Neuronal stem cell (in vitro differentiated cells): Measurements from ENCODE around the gene ALG13.

Source experiments
- DNase-seq: peaks from one replicate; pipeline ENCODE4 v3.0.0-alpha.2; 2013; ENCODE audit warnings: low spot score
- H2AFZ ChIP-seq: one replicate; pipeline ENCODE4 v1.6.1; 2013; ENCODE audit warnings: mild to moderate bottlenecking, low read length, inconsistent platforms
- H2AK5ac ChIP-seq: 2 replicates; pipeline ENCODE4 v1.6.1; 2013; ENCODE audit warnings: low read depth, mild to moderate bottlenecking, inconsistent platforms, low read length, moderate library complexity, mixed read lengths
- H2BK120ac ChIP-seq: 2 replicates; pipeline ENCODE4 v1.6.1; 2013; ENCODE audit warnings: low read depth, mild to moderate bottlenecking, inconsistent platforms, low read length, moderate library complexity, mixed read lengths
- H2BK12ac ChIP-seq: one replicate; pipeline ENCODE4 v1.6.1; 2013; ENCODE audit warnings: low read length, inconsistent platforms
- H2BK15ac ChIP-seq: 2 replicates; pipeline ENCODE4 v1.6.1; 2013; ENCODE audit warnings: mild to moderate bottlenecking, low read length, inconsistent platforms, mixed read lengths
- H2BK5ac ChIP-seq: one replicate; pipeline ENCODE4 v1.6.1; 2013; ENCODE audit warnings: inconsistent platforms, mild to moderate bottlenecking, low read length, moderate library complexity
- H3K14ac ChIP-seq: one replicate; pipeline ENCODE4 v1.6.1; 2013; ENCODE audit warnings: low read length, inconsistent platforms
- H3K18ac ChIP-seq: 2 replicates; pipeline ENCODE4 v1.6.1; 2013; ENCODE audit warnings: low read length, inconsistent platforms
- H3K23ac ChIP-seq: 2 replicates; pipeline ENCODE4 v1.6.1; 2013; ENCODE audit warnings: low read depth, mild to moderate bottlenecking, mixed read lengths, low read length, inconsistent platforms; ENCODE audit not compliant: poor library complexity
- H3K27ac ChIP-seq: replicated peaks from 3 replicates; pipeline ENCODE4 v1.5.1; 2013; ENCODE audit warnings: low read length, inconsistent platforms
- H3K27me3 ChIP-seq, 3 experiments: 2 replicates each; pipeline ENCODE4 v1.6.1; 2013; ENCODE audit warnings: low read length in 3 of 3, mild to moderate bottlenecking in 2 of 3, inconsistent platforms in 1 of 3, low read depth in 1 of 3, mixed read lengths in 1 of 3, moderate library complexity in 1 of 3; ENCODE audit not compliant: control insufficient read depth in 3 of 3, insufficient read depth in 3 of 3
- H3K36me3 ChIP-seq, 2 donors: replicated peaks in 1 of 2; 2 replicates each; pipeline ENCODE4 v1.6.1; 2013; ENCODE audit warnings: low read length in 2 of 2; ENCODE audit not compliant: control insufficient read depth in 2 of 2, insufficient read depth in 2 of 2
- H3K4ac ChIP-seq: 2 replicates; pipeline ENCODE4 v1.6.1; 2013; ENCODE audit warnings: inconsistent platforms, mild to moderate bottlenecking, low read length, moderate library complexity
- H3K4me1 ChIP-seq, 2 donors: 1 replicate in 1 of 2; 2 replicates in 1 of 2; pipeline ENCODE4 v1.6.1; 2013; ENCODE audit warnings: low read length in 2 of 2, low read depth in 1 of 2; ENCODE audit not compliant: control insufficient read depth in 2 of 2, insufficient read depth in 1 of 2
- H3K4me2 ChIP-seq: one replicate; pipeline ENCODE4 v1.6.1; 2013; ENCODE audit warnings: mild to moderate bottlenecking, low read length, inconsistent platforms; ENCODE audit not compliant: insufficient read depth, poor library complexity, severe bottlenecking
- H3K4me3 ChIP-seq, 2 donors: 2 replicates each; pipeline ENCODE4 v1.5.1; 2013; ENCODE audit warnings: low read length in 2 of 2, mild to moderate bottlenecking in 2 of 2, inconsistent platforms in 1 of 2, moderate library complexity in 1 of 2
- H3K79me1 ChIP-seq: one replicate; pipeline ENCODE4 v1.6.1; 2013; ENCODE audit warnings: low read depth, mild to moderate bottlenecking, inconsistent platforms, low read length, moderate library complexity
- H3K9ac ChIP-seq: one replicate; pipeline ENCODE4 v1.6.1; 2013; ENCODE audit warnings: mild to moderate bottlenecking, low read depth, low read length, inconsistent platforms; ENCODE audit not compliant: poor library complexity
- H3K9me3 ChIP-seq, 2 donors: replicated peaks in 1 of 2; 2 replicates each; pipeline versions ENCODE3 to v1.6.1; 2013; ENCODE audit warnings: low read length in 2 of 2, mild to moderate bottlenecking in 2 of 2, inconsistent platforms in 1 of 2, low read depth in 1 of 2, mixed read lengths in 1 of 2, moderate library complexity in 1 of 2; ENCODE audit not compliant: control insufficient read depth in 2 of 2, insufficient read depth in 1 of 2
- H4K8ac ChIP-seq: one replicate; pipeline ENCODE4 v1.6.1; 2013; ENCODE audit warnings: low read depth, mild to moderate bottlenecking, inconsistent platforms, low read length, moderate library complexity
- H4K91ac ChIP-seq: one replicate; pipeline ENCODE4 v1.6.1; 2013; ENCODE audit warnings: low read length, low read depth, mild to moderate bottlenecking, inconsistent platforms; ENCODE audit not compliant: poor library complexity
- WGBS, 2 donors: extraction: QIAGEN DNeasy Blood & Tissue Kit; methylation state at CpG; one replicate each; pipeline ENCODE4 v1.1.7; 2013; ENCODE audit warnings: missing lambda C conversion rate in 2 of 2, mixed read lengths in 1 of 2; ENCODE audit not compliant: insufficient read length in 2 of 2, insufficient replicate concordance in 1 of 2; ENCODE audit errors: extremely low coverage in 2 of 2; 5-methylcytosine and 5-hydroxymethylcytosine counted together

The ALG13 gene

DNA sequence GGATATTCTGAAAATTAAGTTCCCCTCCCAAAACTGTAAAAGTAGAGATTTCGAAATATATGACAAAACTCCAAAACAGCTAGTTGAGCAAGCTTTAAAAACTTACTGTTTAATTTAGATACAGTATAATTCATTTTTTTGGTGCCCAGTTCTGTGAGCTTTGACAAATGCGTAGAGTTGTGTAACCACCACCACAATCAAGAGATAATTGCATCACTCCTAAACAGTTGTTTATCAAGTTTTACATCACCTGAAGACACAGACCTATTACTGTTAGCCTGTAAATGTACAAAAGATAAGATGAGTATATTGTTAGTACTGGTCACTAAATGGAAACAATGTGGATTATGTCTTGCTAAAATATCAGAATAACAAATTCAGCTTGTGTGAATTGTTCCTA, 62.3 kb downstream of the ALG13 start:
- Histone ChIP-seq H3K23ac (no peak overlapping the region), H3K18ac (no peak overlapping the region), H3K4me3 (no peak overlapping the region), H4K8ac (no peak overlapping the region), H2AK5ac (no peak overlapping the region), H3K14ac (no peak overlapping the region), H2BK12ac (no peak overlapping the region), H3K79me1 (no peaks in the 10 kb centered on the region), H2BK15ac (no peak overlapping the region), H3K4me2 (no peak overlapping the region), H3K36me3 (peaks cover 0 to 40% of the 10 kb centered on the region in 2 donors), H3K27ac (no peak overlapping the region), H4K91ac (no peak overlapping the region), H3K4me1 (no peaks in the 10 kb centered on the region), H2BK120ac (no peak overlapping the region), H3K9ac (no peak overlapping the region), H3K27me3 (peaks cover 0 to 3% (median 0%) of the 10 kb centered on the region in 3 experiments), H3K9me3 (no peaks in the 10 kb centered on the region), H2AFZ (no peak overlapping the region), H2BK5ac (no peak overlapping the region), H3K4ac (no peak overlapping the region)
- WGBS, 2 donors = no CpG with 5 or more reads among the region's 2 CpGs
- no peak for DNase-seq

DNA sequence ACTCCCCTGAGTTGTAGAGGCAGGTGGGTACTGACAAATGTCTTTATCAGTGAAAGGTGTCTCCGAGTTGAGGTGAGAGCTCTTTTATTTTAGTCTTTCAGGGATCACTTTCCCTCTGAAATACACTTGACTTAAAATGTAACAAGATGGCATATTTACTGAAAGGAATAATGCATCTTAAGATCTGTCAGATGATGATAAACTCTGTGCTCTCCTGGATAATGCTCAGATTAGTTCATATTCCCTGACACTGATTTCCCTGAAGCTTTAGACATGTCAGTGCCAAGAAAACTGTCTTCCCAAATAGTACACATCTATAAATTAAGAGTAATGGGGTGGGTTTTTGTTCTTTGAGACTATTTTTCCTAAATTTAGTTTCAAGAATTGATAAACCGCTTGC, 75.5 kb downstream of the ALG13 start:
- no peak overlapping the region for H3K23ac ChIP-seq
- no peak overlapping the region for H4K91ac ChIP-seq
- H2AK5ac ChIP-seq = no peak overlapping the region
- no peak overlapping the region for H2BK5ac ChIP-seq
- no peak for DNase-seq
- H3K9ac ChIP-seq = no peak overlapping the region
- WGBS, 2 donors = no CpG with 5 or more reads among the region's 2 CpGs
- no peaks in the 10 kb centered on the region for H3K4me1 ChIP-seq
- H3K79me1 ChIP-seq = no peaks in the 10 kb centered on the region
- no peak overlapping the region for H2BK12ac ChIP-seq
- no peaks in the 10 kb centered on the region for H3K27me3 ChIP-seq
- no peak overlapping the region for H4K8ac ChIP-seq
- H2BK15ac ChIP-seq = no peak overlapping the region
- peaks cover 0 to 15% of the 10 kb centered on the region in 2 donors for H3K36me3 ChIP-seq
- no peak overlapping the region for H3K4ac ChIP-seq
- H3K27ac ChIP-seq = no peak overlapping the region
- no peak overlapping the region for H2AFZ ChIP-seq
- H3K4me2 ChIP-seq = no peak overlapping the region
- no peak overlapping the region for H3K18ac ChIP-seq
- H3K14ac ChIP-seq = no peak overlapping the region
- H3K4me3 ChIP-seq = no peak overlapping the region
- H2BK120ac ChIP-seq = no peak overlapping the region
- no peaks in the 10 kb centered on the region for H3K9me3 ChIP-seq

DNA sequence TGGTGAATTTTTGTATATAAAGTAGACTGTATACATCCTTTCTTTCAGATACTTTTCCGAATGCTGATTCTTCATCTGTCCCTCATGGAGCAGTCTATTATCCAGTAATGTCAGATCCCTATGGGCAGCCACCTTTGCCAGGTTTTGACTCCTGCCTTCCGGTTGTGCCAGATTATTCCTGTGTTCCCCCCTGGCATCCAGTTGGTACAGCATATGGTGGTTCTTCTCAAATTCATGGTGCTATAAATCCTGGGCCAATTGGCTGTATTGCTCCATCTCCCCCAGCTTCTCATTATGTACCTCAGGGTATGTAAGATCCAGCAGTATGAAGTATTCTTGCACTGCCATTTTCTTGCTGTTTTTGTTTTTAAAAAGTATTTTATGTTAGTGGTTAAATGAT, 78.7 kb downstream of the ALG13 start:
- no peak overlapping the region for H2BK12ac ChIP-seq
- H3K4me2 ChIP-seq = no peak overlapping the region
- no peak overlapping the region for H2BK15ac ChIP-seq
- H3K27ac ChIP-seq = no peak overlapping the region
- H2AFZ ChIP-seq = no peak overlapping the region
- H3K14ac ChIP-seq = no peak overlapping the region
- H3K36me3 ChIP-seq = peaks cover 0 to 7% of the 10 kb centered on the region in 2 donors
- no peaks in the 10 kb centered on the region for H3K4me1 ChIP-seq
- H3K79me1 ChIP-seq = no peaks in the 10 kb centered on the region
- no peak overlapping the region for H3K18ac ChIP-seq
- H3K9me3 ChIP-seq = no peaks in the 10 kb centered on the region
- H3K4ac ChIP-seq = no peak overlapping the region
- H3K27me3 ChIP-seq = no peaks in the 10 kb centered on the region
- no peak overlapping the region for H3K23ac ChIP-seq
- H2BK5ac ChIP-seq = no peak overlapping the region
- H4K8ac ChIP-seq = no peak overlapping the region
- H3K4me3 ChIP-seq = no peak overlapping the region
- no peak for DNase-seq
- no peak overlapping the region for H2BK120ac ChIP-seq
- WGBS, 2 donors = no CpG with 5 or more reads among the region's 2 CpGs
- H3K9ac ChIP-seq = no peak overlapping the region
- H2AK5ac ChIP-seq = no peak overlapping the region
- no peak overlapping the region for H4K91ac ChIP-seq

GRCh38 chrX:111761578-111762135, 80.7 kb downstream of the ALG13 start:
- no peak overlapping the region for H3K27ac ChIP-seq
- no peaks in the 10 kb centered on the region for H3K79me1 ChIP-seq
- no peak overlapping the region for H3K9ac ChIP-seq
- H3K18ac ChIP-seq = no peak overlapping the region
- no peaks in the 10 kb centered on the region for H3K27me3 ChIP-seq
- H3K4me2 ChIP-seq = no peak overlapping the region
- H3K9me3 ChIP-seq = no peaks in the 10 kb centered on the region
- H2BK12ac ChIP-seq = no peak overlapping the region
- WGBS, 2 donors = no CpG with 5 or more reads among the region's 3 CpGs
- no peak overlapping the region for H3K4me3 ChIP-seq
- H2BK15ac ChIP-seq = no peak overlapping the region
- no peak overlapping the region for H2AFZ ChIP-seq
- no peak overlapping the region for H4K91ac ChIP-seq
- no peak overlapping the region for H2BK5ac ChIP-seq
- H3K14ac ChIP-seq = no peak overlapping the region
- peaks cover 0 to 7% of the 10 kb centered on the region in 2 donors for H3K36me3 ChIP-seq
- no peak overlapping the region for H4K8ac ChIP-seq
- H2AK5ac ChIP-seq = no peak overlapping the region
- DNase-seq = no peak
- H2BK120ac ChIP-seq = no peak overlapping the region
- no peak overlapping the region for H3K4ac ChIP-seq
- no peak overlapping the region for H3K23ac ChIP-seq
- no peaks in the 10 kb centered on the region for H3K4me1 ChIP-seq
